H1 (cell line): ENCODE results near the gene IDE. TPM values are rescaled to one million over a fixed set of nuclear protein-coding genes. Genes with fewer than 3 reads are reported as not detected.

Source experiments
- GABPA ChIP-seq: IDR thresholded peaks from 2 replicates; pipeline ENCODE4 v1.6.1; 2011; ENCODE audit warnings: mild to moderate bottlenecking, low read length, moderate library complexity, borderline replicate concordance; ENCODE audit not compliant: insufficient read depth
- SAP30 ChIP-seq: fragments of 300-600 bp; sonication (generic); IDR thresholded peaks from 2 replicates; pipeline ENCODE4 v1.7.1; 2012; ENCODE audit warnings: low read length, moderate library complexity, mild to moderate bottlenecking, inconsistent platforms; ENCODE audit not compliant: insufficient read depth, insufficient replicate concordance
- SP2 ChIP-seq: IDR thresholded peaks from 2 replicates; pipeline ENCODE4 v1.6.1; 2012; ENCODE audit warnings: mild to moderate bottlenecking, low read length, inconsistent platforms
- SUZ12 ChIP-seq: fragments of 200-600 bp; sonication (generic); IDR thresholded peaks from 2 replicates; pipeline ENCODE4 v1.6.1; 2012; ENCODE audit warnings: mild to moderate bottlenecking, inconsistent platforms, low read length, moderate library complexity, mixed read lengths
- polyA plus RNA-seq, 7 experiments: library from polyadenylated mRNA; depleted of rRNA in 3 of 7; stranded (reverse) in 5 of 7; unstranded in 2 of 7; fragments of >200 nt in 5 of 7; fragments of 200-250 nt in 2 of 7; gene quantifications; 1 replicate in 5 of 7; 2 replicates in 1 of 7; 4 replicates in 1 of 7; pipeline versions ENCODE4 v1.2.1 to v1.2.3, GENCODE V29; 2011 to 2013; ENCODE audit warnings: missing spikeins in 2 of 7, mixed read lengths in 2 of 7
- total RNA-seq: library from RNA; stranded (reverse); fragmentation: NEBNext Ultra II Directional; extraction: Animal tissue kit (Norgen Biotek cat#: 25700); gene quantifications from 2 replicates; pipeline ENCODE4 v1.2.1, GENCODE V29; 2021

IDE gene
- total and polyA plus RNA-seq, 2 of the 8 experiments (the other 6 are each of a cell fraction or from before 2014, with no cell fraction given), result 12.7 to 52.7 TPM

DNA sequence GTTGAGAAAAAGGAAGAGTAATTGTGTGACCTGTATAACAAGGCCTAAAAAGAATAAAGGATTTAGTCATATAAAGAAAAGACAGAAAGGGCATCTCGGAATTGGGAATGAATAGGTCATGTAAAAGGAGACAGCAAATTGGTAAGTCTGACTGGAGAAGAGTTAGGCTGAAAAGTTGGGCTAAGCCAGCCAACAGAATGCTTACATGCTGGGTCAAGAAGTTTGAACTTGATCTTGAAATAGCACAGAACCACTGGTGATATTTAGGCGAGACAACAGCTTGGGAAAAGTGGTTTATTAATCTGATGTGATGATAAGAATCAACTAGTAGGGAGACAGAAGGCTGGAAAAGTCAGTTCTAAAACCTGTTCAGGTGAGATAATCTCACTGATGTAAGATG, 4.8 kb downstream of the IDE start (continued):
- TF ChIP-seq SAP30, result no peak
- no peak for TF ChIP-seq SUZ12
- TF ChIP-seq GABPA, result no peak
- TF ChIP-seq SP2, result no peak
